DND-41 (cell line): ENCODE data around the gene ESYT2.

Source experiments
- ATAC-seq: fragments of 200-7000 bp; cut with Tn5 transposase; 3 replicates; pipeline ENCODE4 v1.9.1; 2021; ENCODE audit warnings: low read depth; ENCODE audit not compliant: insufficient read depth
- DNase-seq: peaks from one replicate; pipeline ENCODE4 v3.0.0-alpha.2; 2020
- H2AFZ ChIP-seq: 2 replicates; pipeline ENCODE4 v1.6.0; 2012; ENCODE audit warnings: low read depth, low read length
- H3K27ac ChIP-seq: 2 replicates; pipeline ENCODE4 v1.5.1; 2012; ENCODE audit warnings: low read length, inconsistent platforms
- H3K27me3 ChIP-seq: fragments of 200-600 bp; sonication (generic); 2 replicates; pipeline ENCODE4 v1.6.0; 2012; ENCODE audit warnings: low read length, mild to moderate bottlenecking, inconsistent platforms; ENCODE audit not compliant: insufficient read depth, poor library complexity
- H3K36me3 ChIP-seq: 2 replicates; pipeline ENCODE4 v1.5.1; 2012; ENCODE audit warnings: low read length, inconsistent platforms; ENCODE audit not compliant: insufficient read depth
- H3K4me1 ChIP-seq: 2 replicates; pipeline ENCODE4 v1.5.1; 2012; ENCODE audit warnings: mild to moderate bottlenecking, low read length; ENCODE audit not compliant: insufficient read depth
- H3K4me2 ChIP-seq: 2 replicates; pipeline ENCODE4 v1.6.0; 2012; ENCODE audit warnings: mild to moderate bottlenecking, moderate library complexity, low read length, inconsistent platforms; ENCODE audit not compliant: insufficient read depth
- H3K4me3 ChIP-seq, 2 experiments: fragments of 200-600 bp in 1 of 2; shearing (Covaris generic) in 1 of 2; 2 replicates each; pipeline ENCODE4 v1.5.1; 2012 to 2016; ENCODE audit warnings: inconsistent platforms in 2 of 2, low read length in 2 of 2, mild to moderate bottlenecking in 2 of 2, low read depth in 1 of 2, moderate library complexity in 1 of 2
- H3K79me2 ChIP-seq: 2 replicates; pipeline ENCODE4 v1.6.0; 2012; ENCODE audit warnings: low read length, inconsistent platforms; ENCODE audit not compliant: insufficient read depth
- H3K9ac ChIP-seq: 2 replicates; pipeline ENCODE4 v1.6.0; 2012; ENCODE audit warnings: low read depth, mild to moderate bottlenecking, inconsistent platforms, low read length, moderate library complexity
- H3K9me3 ChIP-seq: 2 replicates; pipeline ENCODE4 v1.5.1; 2012; ENCODE audit warnings: low read length, moderate library complexity, mild to moderate bottlenecking, inconsistent platforms; ENCODE audit not compliant: insufficient read depth, severe bottlenecking
- H4K20me1 ChIP-seq: 2 replicates; pipeline ENCODE4 v1.6.0; 2012; ENCODE audit warnings: low read length; ENCODE audit not compliant: insufficient read depth
- EZH2 ChIP-seq: IDR thresholded peaks from 3 replicates; pipeline ENCODE4 v1.6.1; 2012; ENCODE audit warnings: borderline replicate concordance, low read depth, mild to moderate bottlenecking, moderate library complexity, low read length, inconsistent platforms; ENCODE audit not compliant: severe bottlenecking
- TF ChIP-seq, protein P1 (sequence below): IDR thresholded peaks from 2 replicates; pipeline ENCODE4 v1.5.1; 2012; ENCODE audit warnings: borderline replicate concordance, low read length, moderate library complexity, mild to moderate bottlenecking; ENCODE audit not compliant: poor library complexity, severe bottlenecking; ENCODE audit errors: extremely low read depth

ESYT2 gene

DNA sequence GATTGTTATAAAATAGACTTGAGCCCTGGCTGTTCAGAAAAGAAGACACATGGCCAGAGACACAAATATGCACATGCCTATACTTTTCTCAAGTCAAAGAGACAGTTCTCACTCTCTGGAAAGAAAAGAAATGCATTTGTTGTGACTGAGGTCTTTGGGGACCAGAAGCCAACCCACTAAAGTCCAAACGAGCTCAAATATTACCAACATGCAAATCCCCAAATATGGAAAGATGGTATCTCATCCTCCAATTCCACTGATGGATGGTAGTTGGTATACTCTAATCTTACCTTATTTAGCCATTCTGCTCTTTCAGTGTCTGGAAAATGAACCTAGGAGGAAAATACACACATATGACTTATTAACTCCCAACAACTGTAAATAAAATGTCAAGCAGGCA lies 30.6 kb downstream of the ESYT2 start:
- Histone ChIP-seq H4K20me1 (peaks cover 33% of the 10 kb centered on the region), H3K36me3 (peaks cover 45% of the 10 kb centered on the region), H2AFZ (no peak overlapping the region), H3K4me1 (peaks cover 5% of the 10 kb centered on the region), H3K27me3 (no peaks in the 10 kb centered on the region), H3K79me2 (peaks cover 77% of the 10 kb centered on the region), H3K4me2 (no peak overlapping the region), H3K9me3 (no peaks in the 10 kb centered on the region), H3K27ac (no peak overlapping the region), H3K9ac (no peak overlapping the region), H3K4me3 (no peak overlapping the region)
- ATAC-seq (no peak), DNase-seq (no peak)
- TF ChIP-seq, protein P1, sequence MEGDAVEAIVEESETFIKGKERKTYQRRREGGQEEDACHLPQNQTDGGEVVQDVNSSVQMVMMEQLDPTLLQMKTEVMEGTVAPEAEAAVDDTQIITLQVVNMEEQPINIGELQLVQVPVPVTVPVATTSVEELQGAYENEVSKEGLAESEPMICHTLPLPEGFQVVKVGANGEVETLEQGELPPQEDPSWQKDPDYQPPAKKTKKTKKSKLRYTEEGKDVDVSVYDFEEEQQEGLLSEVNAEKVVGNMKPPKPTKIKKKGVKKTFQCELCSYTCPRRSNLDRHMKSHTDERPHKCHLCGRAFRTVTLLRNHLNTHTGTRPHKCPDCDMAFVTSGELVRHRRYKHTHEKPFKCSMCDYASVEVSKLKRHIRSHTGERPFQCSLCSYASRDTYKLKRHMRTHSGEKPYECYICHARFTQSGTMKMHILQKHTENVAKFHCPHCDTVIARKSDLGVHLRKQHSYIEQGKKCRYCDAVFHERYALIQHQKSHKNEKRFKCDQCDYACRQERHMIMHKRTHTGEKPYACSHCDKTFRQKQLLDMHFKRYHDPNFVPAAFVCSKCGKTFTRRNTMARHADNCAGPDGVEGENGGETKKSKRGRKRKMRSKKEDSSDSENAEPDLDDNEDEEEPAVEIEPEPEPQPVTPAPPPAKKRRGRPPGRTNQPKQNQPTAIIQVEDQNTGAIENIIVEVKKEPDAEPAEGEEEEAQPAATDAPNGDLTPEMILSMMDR = no peak
- TF ChIP-seq EZH2 = no peak

DNA sequence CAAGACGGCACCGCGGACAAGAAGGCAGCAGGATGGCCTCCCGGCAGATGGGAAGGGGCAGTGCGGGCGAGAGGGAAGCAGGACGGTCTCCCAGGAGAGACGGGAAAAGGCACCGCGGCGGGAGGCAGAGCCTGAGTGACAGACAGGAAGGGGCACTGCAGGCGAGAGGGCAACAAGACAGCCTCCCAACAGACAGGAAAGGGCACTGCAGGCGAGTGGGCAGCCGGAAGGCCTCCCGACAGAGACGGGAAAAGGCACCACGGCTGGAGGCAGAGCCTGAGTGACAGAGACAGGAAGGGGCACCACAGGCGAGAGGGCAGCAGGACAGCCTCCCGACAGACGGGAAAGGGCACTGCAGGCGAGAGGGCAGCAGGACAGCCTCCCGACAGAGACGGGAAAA lies 32.6 kb downstream of the ESYT2 start:
- Histone ChIP-seq H3K4me1 (no peaks in the 10 kb centered on the region), H3K9me3 (no peaks in the 10 kb centered on the region), H3K4me3 (no peak overlapping the region), H2AFZ (no peak overlapping the region), H4K20me1 (peaks cover 20% of the 10 kb centered on the region), H3K79me2 (peaks cover 57% of the 10 kb centered on the region), H3K36me3 (peaks cover 60% of the 10 kb centered on the region), H3K27me3 (no peaks in the 10 kb centered on the region), H3K9ac (no peak overlapping the region), H3K4me2 (no peak overlapping the region), H3K27ac (no peak overlapping the region)
- ATAC-seq = no peak
- no peak for TF ChIP-seq EZH2
- TF ChIP-seq, protein P1 = no peak
- DNase-seq = no peak

- Histone ChIP-seq H3K4me2 (no peak overlapping the region), H3K79me2 (peaks cover 43% of the 10 kb centered on the region), H3K27ac (no peak overlapping the region), H3K36me3 (peaks cover 72% of the 10 kb centered on the region), H3K9me3 (no peaks in the 10 kb centered on the region), H3K9ac (no peak overlapping the region), H3K27me3 (no peaks in the 10 kb centered on the region), H2AFZ (no peak overlapping the region), H3K4me1 (no peaks in the 10 kb centered on the region), H4K20me1 (peaks cover 14% of the 10 kb centered on the region; the same call in 1 of the 2 replicates), H3K4me3 (no peak overlapping the region)
- TF ChIP-seq, protein P1 = no peak
- TF ChIP-seq EZH2 = no peak
- DNase-seq (no peak), ATAC-seq (no peak)
Observed at GRCh38 chr7:158795272-158795671, 34.0 kb downstream of the ESYT2 start.

DNA sequence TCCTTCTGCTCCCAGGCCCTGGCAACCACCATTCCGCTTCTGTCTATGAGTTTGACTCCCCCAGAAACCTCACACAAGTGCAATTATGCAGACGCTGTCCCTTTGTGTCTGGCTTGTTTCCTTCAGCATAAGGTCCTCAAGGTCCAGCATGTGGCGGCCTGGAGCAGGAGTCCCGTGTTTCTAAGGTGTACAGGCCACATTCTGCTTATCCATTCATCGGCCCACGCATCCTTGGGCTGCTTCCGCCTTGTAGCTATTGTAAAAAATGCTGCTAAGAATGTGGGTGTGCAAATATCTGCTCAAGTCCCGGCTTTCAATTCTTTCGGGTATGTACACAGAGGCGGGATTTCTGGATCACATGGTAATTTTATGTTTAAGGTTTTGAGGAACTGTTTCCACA lies 38.2 kb downstream of the ESYT2 start:
- no peak for ATAC-seq

More for the DNA sequence above, 38.2 kb downstream of the ESYT2 start:
- H2AFZ ChIP-seq = no peak overlapping the region
- TF ChIP-seq, protein P1 = no peak
- H4K20me1 ChIP-seq = peaks cover 7% of the 10 kb centered on the region; the same call in 1 of the 2 replicates
- H3K79me2 ChIP-seq = peaks cover 14% of the 10 kb centered on the region
- no peak overlapping the region for H3K4me3 ChIP-seq
- no peak overlapping the region for H3K4me2 ChIP-seq
- H3K9me3 ChIP-seq = no peaks in the 10 kb centered on the region
- H3K9ac ChIP-seq = no peak overlapping the region
- no peaks in the 10 kb centered on the region for H3K27me3 ChIP-seq
- H3K27ac ChIP-seq = no peak overlapping the region
- no peak for DNase-seq
- H3K36me3 ChIP-seq = peaks cover 85% of the 10 kb centered on the region
- no peaks in the 10 kb centered on the region for H3K4me1 ChIP-seq
